ENCODE data around the gene ENDOD1.
"Not testable (repeated sequence)": the region's sequence is repeated elsewhere in the genome, so short reads cannot be mapped to it uniquely, and the experiment has no call there.

Gene ENDOD1

GRCh38 chr11:95104856-95105255, 15.2 kb downstream of the ENDOD1 start:
- no peak for DNase-seq

DNA sequence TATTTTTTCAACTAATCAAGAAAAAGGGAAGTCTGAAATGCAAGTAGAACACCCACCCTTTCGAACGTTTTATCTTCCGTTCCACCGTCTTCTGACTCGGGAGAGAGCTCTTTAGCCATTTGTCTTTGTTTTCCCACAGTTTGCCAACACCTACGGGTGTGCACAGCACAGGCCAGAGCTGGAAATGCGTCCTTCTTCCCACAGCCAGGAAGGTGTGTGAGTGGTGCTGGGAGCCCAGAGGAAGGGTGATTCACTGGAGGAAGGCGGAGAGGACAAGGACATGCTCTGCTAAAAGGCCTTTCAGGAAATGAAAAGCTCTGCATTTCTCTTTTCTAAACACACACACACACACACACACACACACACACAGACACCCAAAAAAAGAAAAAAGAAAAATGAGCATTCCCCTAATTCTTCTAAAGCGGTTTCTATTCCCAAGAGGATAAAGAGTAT, 18.5 kb downstream of the ENDOD1 start:
- no peak for DNase-seq

DNA sequence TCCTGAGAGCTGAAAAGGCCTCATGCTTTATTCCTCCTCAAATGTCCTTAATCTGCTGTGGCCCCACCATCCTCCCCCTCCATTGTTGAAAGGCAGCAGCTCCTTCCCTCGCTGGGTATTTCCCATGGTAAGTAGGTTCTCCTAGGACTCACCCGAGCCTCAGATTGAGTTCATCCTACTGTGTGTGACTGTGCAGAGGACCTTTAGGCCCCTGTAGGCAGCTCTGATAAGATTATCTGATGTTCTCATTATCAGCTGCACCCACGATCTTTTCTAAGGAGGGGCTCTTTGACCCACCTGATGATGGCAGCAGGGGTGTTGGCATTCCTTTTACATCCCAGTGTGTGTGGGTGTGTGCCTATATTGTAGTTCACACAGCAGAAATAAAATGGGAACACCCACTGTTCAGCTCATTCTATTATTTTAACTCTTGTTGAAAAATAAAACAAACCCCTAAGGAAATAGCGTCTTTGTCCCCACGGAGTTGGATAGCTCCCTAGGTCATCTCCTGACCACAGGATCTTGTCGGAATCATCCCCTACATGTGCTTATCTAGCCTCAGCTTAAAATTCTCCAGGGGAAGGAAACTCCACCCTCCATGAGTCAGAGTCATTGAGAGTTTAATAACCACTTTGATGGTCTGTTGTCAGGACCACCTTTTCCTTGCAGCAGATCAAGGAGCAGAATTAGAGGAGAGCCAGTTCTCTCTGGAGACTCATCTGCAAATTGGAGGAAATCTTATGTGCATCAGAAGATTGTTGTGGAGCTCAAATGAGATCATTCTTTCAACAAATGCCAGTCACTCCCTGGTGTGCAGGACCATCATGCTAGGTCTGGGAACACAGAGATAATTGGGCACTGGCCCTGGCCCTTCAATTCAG, 19.3 kb downstream of the ENDOD1 start:
- no peak for DNase-seq

DNA sequence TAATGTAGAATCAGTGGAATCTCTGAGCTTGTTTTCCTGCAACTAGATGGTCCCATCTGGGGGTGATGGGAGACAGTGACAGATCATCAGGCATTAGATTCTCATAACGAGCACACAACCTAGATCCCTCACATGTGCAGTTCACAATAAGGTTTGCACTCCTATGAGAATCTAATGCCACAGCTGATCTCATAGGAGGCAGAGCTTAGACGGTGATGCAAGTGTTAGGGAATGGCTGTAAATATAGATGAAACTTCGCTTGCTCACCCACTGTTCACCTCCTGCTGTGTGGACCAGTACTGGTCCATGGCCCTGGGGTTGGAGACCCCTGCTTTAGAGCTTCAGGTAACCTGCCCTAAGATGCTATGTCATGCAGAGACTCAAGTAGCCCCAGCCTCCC, 21.8 kb downstream of the ENDOD1 start:
- DNase-seq: not testable (repeated sequence)

- no peak for DNase-seq
These were observed 22.4 kb downstream of the ENDOD1 start for GRCh38 chr11:95111923-95112540.

GRCh38 chr11:95115597-95115996, 26.0 kb downstream of the ENDOD1 start:
- DNase-seq: no peak

DNA sequence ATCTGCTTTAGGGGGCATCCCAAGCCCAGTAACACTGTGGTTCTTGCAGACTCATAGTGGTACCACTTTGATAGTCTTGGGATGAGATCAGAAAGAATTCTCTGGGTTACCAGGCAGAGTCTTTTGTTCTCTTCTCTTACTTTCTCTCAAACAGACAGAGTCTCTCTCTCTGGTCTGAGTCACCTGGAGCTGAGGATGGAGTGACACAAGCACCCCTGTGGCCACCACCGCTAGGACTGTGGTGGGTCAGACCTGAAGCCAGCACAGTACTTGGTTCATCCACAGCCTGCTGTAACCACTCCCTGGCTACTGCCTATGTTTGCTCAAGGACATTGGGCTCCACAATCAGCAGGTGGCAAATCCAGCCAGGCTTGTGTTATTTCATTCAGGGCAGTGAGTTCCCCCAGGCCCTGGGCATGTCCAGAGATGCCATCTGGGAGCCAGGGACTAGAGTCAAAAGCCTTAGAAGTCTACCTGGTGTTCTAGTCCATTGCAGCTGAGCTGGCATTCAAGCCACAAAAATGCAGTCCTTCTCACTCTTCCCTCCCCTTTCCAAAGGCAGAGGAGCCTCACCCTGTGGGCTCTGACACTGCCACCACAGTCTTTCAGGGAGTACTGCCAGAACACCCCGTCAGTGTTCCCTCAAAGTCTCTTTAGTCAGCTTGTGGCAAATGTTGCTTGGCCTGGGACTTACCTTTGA, 29.9 kb downstream of the ENDOD1 start:
- no peak for DNase-seq

- DNase-seq: no peak
These were observed 32.1 kb downstream of the ENDOD1 start for GRCh38 chr11:95121698-95122097.

DNA sequence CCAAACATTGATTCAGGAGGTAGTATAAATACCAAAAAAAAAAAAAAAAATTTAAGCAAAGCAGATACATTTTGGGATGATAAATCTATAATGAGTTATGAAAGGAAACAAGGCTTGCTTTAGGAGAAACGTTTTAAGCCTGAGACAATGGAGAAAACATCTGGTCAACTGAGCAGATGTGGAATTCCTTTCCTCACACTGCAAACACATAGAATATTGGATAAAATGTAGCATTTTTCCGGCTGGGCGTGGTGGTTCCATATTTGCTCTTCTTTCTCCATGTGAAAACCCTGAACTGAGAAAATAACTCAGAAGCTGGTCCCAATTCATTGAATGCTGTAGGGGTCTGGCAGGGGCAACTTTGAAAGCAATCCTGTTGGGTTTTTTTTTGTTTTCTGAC, 33.9 kb downstream of the ENDOD1 start:
- DNase-seq: no peak

DNA sequence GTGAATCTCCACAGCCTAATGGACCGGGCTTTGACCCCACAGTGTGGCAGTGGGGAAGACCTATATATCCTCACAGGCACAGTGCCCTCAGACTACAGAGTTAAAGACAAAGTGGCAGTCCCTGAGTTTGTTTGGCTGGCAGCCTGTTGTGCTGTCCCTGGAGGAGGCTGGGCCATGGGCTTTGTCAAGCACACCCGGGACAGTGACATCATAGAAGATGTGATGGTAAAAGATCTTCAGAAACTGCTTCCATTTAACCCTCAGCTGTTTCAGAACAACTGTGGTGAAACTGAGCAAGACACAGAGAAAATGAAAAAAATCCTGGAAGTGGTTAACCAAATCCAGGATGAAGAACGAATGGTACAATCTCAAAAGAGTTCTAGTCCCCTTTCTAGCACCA, 39.0 kb downstream of the ENDOD1 start:
- no peak for DNase-seq

- DNase-seq: no peak
These were observed 43.3 kb downstream of the ENDOD1 start for GRCh38 chr11:95132956-95133355.

DNA sequence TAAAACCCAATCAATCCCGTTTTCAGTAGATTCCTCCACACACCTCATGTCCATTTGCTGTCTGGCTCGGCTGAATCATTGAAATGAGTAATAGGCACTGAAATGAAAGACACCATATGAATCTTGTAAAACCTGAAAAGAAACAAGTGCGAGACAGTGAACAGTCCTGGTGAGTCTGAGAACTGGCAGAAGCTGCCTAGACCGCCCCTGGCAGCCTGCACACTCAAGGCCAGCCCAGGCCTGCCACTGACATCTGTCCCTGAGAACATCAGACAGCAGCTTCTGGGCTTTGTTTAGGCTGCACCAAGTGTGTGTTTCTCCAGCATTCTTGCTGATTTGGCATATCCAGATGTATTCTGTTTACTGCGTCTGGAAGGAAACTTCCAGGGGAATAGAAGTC, 44.8 kb downstream of the ENDOD1 start:
- no peak for DNase-seq

DNA sequence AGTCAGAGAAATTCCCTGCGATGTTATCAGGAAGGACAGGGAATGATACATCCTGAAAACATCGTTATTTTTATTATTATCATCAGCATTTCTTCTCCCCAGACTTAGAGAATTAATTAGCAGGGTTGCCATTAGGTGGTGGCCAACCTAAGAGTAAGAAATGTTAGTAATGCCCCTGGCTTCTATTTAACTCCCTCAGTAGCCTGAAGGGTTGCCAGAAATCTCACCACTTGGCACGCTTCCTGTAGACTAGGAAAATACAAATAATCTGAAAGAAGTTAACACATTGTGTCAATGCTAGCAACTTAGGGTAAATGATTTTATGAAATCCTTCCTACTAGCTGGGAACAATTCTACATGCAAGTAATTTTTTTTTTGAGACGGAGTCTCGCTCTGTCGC, 45.5 kb downstream of the ENDOD1 start:
- DNase-seq: no peak

DNA sequence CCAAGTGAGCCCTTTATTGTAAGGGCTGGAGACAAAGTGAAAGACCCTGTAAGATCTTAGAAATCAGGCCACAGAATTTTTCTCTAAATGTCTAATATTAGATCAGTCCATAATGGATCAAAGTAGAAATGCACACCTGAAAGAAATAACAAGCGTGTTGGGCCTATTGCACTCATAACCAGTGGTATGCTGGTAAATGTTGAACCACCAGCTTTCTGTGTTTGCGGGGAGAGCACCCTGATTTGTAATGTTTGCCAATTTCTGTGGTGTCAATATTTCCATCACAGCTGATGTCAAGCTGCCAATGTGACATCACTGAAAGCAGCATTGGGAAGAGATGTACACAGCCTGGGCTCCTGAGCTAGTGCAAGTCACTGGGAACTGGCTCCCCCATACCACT, 46.2 kb downstream of the ENDOD1 start:
- DNase-seq: no peak

DNA sequence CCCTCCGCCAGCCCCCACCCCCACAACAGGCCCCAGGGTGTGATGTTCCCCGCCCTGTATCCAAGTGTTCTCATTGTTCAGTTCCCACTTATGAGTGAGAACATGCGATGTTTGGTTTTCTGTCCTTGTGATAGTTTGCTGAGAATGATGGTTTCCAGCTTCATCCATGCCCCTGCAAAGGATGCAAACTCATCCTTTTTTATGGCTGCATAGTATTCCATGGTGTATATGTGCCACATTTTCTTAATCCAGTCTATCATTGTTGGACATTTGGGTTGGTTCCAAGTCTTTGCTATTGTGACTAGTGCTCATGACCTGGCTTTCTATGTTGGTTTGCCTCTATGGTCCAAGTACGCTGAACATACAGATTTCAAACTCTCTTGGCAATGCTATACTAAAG, 47.1 kb downstream of the ENDOD1 start:
- not testable (repeated sequence) for DNase-seq

DNA sequence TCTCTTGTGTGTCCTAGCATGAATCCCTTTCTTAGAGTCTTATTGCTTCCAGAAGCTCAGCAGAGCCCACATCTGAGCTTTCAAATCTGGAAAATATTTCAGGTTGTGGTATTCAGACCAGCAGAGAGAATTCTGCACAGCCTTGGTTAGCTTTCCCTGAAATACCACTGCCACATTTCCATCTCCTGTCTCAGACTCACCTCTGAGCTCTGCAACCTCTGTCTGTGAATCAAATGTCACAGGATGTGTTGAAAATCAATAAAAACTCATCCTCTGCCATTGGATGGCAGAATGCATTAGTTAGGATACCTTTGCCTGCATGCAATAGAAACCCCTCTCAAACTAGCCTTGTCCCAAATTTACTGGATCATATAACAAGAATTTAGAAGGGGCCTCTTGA, 47.7 kb downstream of the ENDOD1 start:
- DNase-seq: no peak

DNA sequence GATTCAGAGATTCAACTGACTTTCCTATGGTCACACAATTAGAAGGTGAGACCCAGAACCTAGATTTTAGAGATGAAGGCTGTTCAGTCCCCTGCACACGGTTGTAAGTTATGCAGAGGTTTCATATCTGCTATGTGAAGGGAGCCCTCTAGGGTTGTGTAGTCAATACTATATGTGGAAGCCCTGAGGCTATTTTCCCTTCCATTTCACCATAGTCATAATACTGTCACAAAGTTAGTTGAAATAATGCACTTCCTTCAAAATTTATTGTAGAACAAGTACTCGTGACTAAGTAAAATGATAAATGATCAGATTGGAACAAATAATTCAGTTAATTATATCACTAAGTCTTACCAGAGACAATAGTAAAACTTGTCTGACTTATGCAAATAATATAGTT, 48.8 kb downstream of the ENDOD1 start:
- no peak for DNase-seq

DNA sequence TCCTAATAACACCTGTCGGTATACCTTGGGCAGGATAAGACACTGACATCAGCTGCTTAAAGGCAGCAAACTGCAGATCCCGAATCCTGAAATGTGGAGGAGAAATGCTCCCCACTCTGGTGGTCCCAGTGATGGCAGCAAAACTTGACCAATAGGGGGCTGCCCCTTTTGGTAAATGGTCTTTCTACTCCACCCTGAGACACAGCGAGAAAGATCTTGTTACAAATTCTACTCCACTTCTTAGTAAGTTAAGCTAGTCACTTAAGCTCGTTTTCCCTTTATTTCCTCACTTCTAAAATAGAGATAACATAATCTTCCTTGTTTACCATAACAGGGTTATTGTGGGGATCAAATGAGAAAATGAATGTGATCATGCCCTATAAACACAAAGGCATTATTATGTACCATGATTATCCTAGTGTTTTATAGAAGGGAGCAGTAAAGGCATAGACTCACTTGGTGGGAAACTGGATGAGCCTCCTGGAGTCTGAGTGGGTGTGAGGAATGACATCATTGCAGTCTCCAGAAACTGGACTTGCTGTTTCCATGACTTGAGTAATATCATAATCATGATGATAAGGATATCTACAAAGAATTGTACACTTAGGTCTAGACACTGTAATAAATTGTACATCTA, 50.9 kb downstream of the ENDOD1 start:
- DNase-seq: no peak

- no peak for DNase-seq
These were observed 52.8 kb downstream of the ENDOD1 start for GRCh38 chr11:95142431-95142830.

- no peak for DNase-seq
These were observed 53.5 kb downstream of the ENDOD1 start for GRCh38 chr11:95143106-95143681.

DNA sequence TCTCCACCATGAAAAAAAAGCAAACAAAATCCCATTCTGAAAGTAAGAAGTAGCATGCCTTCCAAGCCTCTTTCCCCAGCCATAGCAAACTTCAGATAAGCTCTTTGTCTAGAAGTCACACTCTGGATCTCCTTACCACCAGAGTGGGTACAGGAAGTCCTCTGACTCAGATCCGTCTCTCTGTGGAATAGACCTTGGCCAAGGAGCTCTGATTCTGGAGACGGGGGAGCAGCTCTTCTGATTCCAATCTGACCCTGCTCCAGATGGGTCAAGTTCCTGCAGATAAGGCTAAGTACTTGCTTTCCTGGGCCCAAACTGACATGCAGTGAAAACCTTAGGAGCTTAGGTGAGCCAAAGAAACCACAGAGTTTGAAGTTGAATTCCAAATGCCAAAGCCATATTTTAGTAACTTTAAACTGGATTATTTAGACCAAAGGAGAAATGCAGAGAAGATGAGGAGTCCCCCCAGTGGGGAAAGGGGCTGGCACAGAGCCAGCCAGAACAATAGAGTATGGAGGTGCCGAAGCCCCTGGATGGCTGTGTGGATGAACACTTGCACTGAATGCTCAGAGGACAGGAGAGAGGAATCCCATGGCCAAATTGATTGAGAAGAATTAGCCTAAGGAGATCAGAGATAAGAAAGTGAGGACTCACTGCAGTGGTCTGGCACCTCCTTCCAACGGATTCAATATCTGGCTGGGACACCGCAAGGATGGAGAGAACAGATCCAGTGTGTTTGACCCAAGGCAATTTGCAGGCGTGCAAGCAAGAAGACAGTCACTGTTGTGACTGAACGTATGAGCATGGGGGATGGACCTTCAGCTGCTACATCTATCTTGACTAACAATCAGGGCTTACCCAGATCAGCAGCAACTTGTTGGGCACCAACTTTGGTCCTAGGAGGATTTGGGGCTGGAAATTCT, 54.9 kb downstream of the ENDOD1 start:
- DNase-seq: no peak
